22Rv1 (cell line): ENCODE data around the gene COL25A1.
A peak's percentile ranks its signal among the peaks of the same experiment; 100 is the strongest.

ENCODE experiments used
- H3K27ac ChIP-seq: fragments of 450-650 bp; 2 replicates; pipeline ENCODE4 v1.5.1; 2017
- CTCF ChIP-seq: fragments of 450-650 bp; IDR thresholded peaks from 2 replicates; pipeline ENCODE4 v1.5.1; 2017; ENCODE audit warnings: mild to moderate bottlenecking
- ZFX ChIP-seq: fragments of 450-650 bp; IDR thresholded peaks from 2 replicates; pipeline ENCODE4 v1.6.1; 2017; ENCODE audit warnings: antibody characterized with exemption, borderline replicate concordance

Gene COL25A1

GRCh38 chr4:108777388-108777787, 525.1 kb downstream of the COL25A1 start:
- H3K27ac ChIP-seq, result no peak overlapping the region
- no peak for TF ChIP-seq CTCF
- no peak for TF ChIP-seq ZFX

GRCh38 chr4:108775921-108776320, 526.5 kb downstream of the COL25A1 start:
- no peak overlapping the region for H3K27ac ChIP-seq
- TF ChIP-seq CTCF (no peak), ZFX (no peak)

GRCh38 chr4:108774809-108775530, 527.5 kb downstream of the COL25A1 start:
- no peak overlapping the region for H3K27ac ChIP-seq
- TF ChIP-seq ZFX, result no peak
- no peak for TF ChIP-seq CTCF

- no peak for TF ChIP-seq ZFX
- TF ChIP-seq CTCF, result no peak
- no peak overlapping the region for H3K27ac ChIP-seq
Observed at GRCh38 chr4:108772402-108772801, 530.1 kb downstream of the COL25A1 start.

GRCh38 chr4:108766058-108766457, 536.4 kb downstream of the COL25A1 start:
- TF ChIP-seq CTCF, result no peak
- TF ChIP-seq ZFX, result no peak

GRCh38 chr4:108763986-108764385, 538.5 kb downstream of the COL25A1 start:
- no peak for TF ChIP-seq CTCF
- no peak for TF ChIP-seq ZFX
- H3K27ac ChIP-seq, result no peak overlapping the region

More at GRCh38 chr4:108766058-108766457, 536.4 kb downstream of the COL25A1 start:
- H3K27ac ChIP-seq, result no peak overlapping the region

- TF ChIP-seq CTCF (no peak), ZFX (no peak)
- peak overlapping the region; percentile 37; the same call in 1 of the 2 replicates for H3K27ac ChIP-seq
Observed at GRCh38 chr4:108763226-108763593, 539.2 kb downstream of the COL25A1 start.
